ENCODE data around the gene OGG1.

The OGG1 gene

GRCh38 chr3:9787714-9788113 lies 38.0 kb downstream of the OGG1 start:
- DNase-seq, result no peak

- no peak for DNase-seq
Measured at GRCh38 chr3:9791127-9791526, 41.4 kb downstream of the OGG1 start.

GRCh38 chr3:9791790-9792404 lies 42.1 kb downstream of the OGG1 start:
- no peak for DNase-seq

GRCh38 chr3:9792405-9793160 lies 42.8 kb downstream of the OGG1 start, which contains the start of the genes ARPC4 and TADA3:
TSS of gene ARPC4 (plus strand) at chr3:9793082. CDS start at chr3:9793122, 40 bp downstream.
TSS of gene TADA3 (minus strand) at chr3:9792473. CDS start at chr3:9791466, 1,007 bp downstream.
- DNase-seq, result peak; percentile 47

GRCh38 chr3:9793161-9793781 lies 43.5 kb downstream of the OGG1 start:
- no peak for DNase-seq

GRCh38 chr3:9794400-9794799 lies 44.6 kb downstream of the OGG1 start:
- DNase-seq, result no peak

GRCh38 chr3:9795207-9795606 lies 45.5 kb downstream of the OGG1 start:
- no peak for DNase-seq

- no peak for DNase-seq
Measured at GRCh38 chr3:9797196-9797945, 47.6 kb downstream of the OGG1 start.

- DNase-seq, result no peak
Measured at GRCh38 chr3:9800529-9800928, 50.8 kb downstream of the OGG1 start.

- no peak for DNase-seq
Measured at GRCh38 chr3:9803494-9803893, 53.7 kb downstream of the OGG1 start.

GRCh38 chr3:9804996-9805395 lies 55.2 kb downstream of the OGG1 start:
- DNase-seq, result no peak

GRCh38 chr3:9806137-9806536 lies 56.4 kb downstream of the OGG1 start:
- no peak for DNase-seq

Data from NCI-H1694 (cell line).